Measurements from ENCODE around the gene GRM7. TPM values are rescaled to one million over a fixed set of nuclear protein-coding genes. Genes with fewer than 3 reads are reported as not detected.

The GRM7 gene
- total and polyA plus RNA-seq, 2 of the 4 experiments (the other 2 are of a cell fraction) = not detected

DNA sequence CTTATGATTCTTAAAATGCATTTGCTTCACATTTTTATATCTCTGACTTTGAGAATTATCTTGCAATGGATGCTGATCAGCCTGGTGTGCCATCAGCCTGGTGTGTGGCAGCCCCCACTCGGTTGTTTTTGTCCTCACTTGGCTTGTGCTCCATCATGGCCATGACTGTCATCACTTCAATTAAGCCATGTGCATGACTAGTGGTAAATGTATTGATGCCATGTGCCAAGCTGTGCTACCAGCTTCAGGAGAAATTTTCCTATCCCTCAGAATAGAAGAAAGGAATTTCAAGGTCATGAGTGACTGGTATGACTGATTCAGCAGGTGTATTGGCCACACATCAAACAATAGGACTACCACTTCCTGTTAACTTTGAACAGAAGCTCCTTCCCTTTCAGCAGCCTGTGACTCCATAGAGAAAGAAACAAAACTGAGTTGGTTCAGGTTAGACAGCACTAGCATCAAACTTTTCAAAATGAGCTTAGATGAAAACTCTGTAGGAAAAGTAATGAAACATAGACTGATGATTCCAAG is 251.7 kb downstream of the GRM7 start:
- BruUV-seq (replicated peaks) = no TSS peak
- H2AK5ac ChIP-seq (ENCODE audit: low read depth, low read length) = no peak overlapping the region
- intact Hi-C loops (cut with micrococcal nuclease) (no loop called here), dilution Hi-C loops (cut with HindIII; ENCODE audit: low sequenced_read_pairs, unreplicated experiment) (no loop called here), in situ Hi-C loops (cut with MboI; ENCODE audit: low sequenced_read_pairs) (no loop called here)
- no peaks in the 10 kb centered on the region for H4K20me1 ChIP-seq (ENCODE audit: insufficient read depth, low read length)
- no peak overlapping the region for H2BK15ac ChIP-seq (ENCODE audit: low read depth, low read length)
- no peak overlapping the region for H3K4me3 ChIP-seq (ENCODE audit: insufficient read depth, low read depth, low read length)
- no peaks in the 10 kb centered on the region for H3K9me1 ChIP-seq (ENCODE audit: insufficient read depth, low read length)
- H2AFZ ChIP-seq (replicated peaks; ENCODE audit: low read length, poor library complexity) = no peak overlapping the region
- TF ChIP-seq RCOR1 (IDR thresholded peaks at IDR 0.05; ENCODE audit: insufficient replicate concordance, low read length) = no peak
- no peak for TF ChIP-seq RAD21 (IDR thresholded peaks at IDR 0.05; ENCODE audit: low read length)
- no peak for TF ChIP-seq RFX5 (IDR thresholded peaks at IDR 0.05; ENCODE audit: low read depth, low read length)
- TF ChIP-seq MXI1 (IDR thresholded peaks at IDR 0.05; ENCODE audit: borderline replicate concordance, low read depth, low read length) = no peak
- TF ChIP-seq, protein P1, sequence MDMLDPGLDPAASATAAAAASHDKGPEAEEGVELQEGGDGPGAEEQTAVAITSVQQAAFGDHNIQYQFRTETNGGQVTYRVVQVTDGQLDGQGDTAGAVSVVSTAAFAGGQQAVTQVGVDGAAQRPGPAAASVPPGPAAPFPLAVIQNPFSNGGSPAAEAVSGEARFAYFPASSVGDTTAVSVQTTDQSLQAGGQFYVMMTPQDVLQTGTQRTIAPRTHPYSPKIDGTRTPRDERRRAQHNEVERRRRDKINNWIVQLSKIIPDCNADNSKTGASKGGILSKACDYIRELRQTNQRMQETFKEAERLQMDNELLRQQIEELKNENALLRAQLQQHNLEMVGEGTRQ (IDR thresholded peaks at IDR 0.05; ENCODE audit: low read depth, low read length) = no peak
- TF ChIP-seq ELK1 (IDR thresholded peaks at IDR 0.05; ENCODE audit: borderline replicate concordance, low read depth, low read length) = no peak
- TF ChIP-seq SMC3 (IDR thresholded peaks at IDR 0.05; ENCODE audit: low read depth, low read length) = no peak
- no peak for TF ChIP-seq CEBPB (IDR thresholded peaks at IDR 0.05; ENCODE audit: low read depth, low read length)
- H3K18ac ChIP-seq (ENCODE audit: low read depth, low read length) = no peak overlapping the region
- H2AK9ac ChIP-seq (replicated peaks; ENCODE audit: low read depth, low read length, poor library complexity) = no peak overlapping the region
- no peak overlapping the region for H3K4ac ChIP-seq (ENCODE audit: low read depth, low read length)
- H3K56ac ChIP-seq (ENCODE audit: extremely low read depth, insufficient read depth, low read length) = no peak overlapping the region
- H3K79me1 ChIP-seq (ENCODE audit: low read depth in 1 of 2, low read length in 2 of 2) = no peaks in the 10 kb centered on the region
- H2BK5ac ChIP-seq (ENCODE audit: low read depth, low read length, poor library complexity, severe bottlenecking) = no peak overlapping the region
- CTCF ChIA-PET = no interaction called here
- no peaks in the 10 kb centered on the region for H3K27me3 ChIP-seq (ENCODE audit: control insufficient read depth, insufficient read depth, low read length)
- no peak overlapping the region for H2BK120ac ChIP-seq (ENCODE audit: low read depth, low read length)
- no peaks in the 10 kb centered on the region for H3K36me3 ChIP-seq (ENCODE audit: control insufficient read depth, insufficient read depth, low read length)
- DNase-seq (no peak), ATAC-seq (ENCODE audit: low read depth) (no peak)
- H4K8ac ChIP-seq (ENCODE audit: low read depth in 2 of 2, low read length in 2 of 2) = no peak overlapping the region
- H4K5ac ChIP-seq (ENCODE audit: low read depth, low read length) = no peak overlapping the region
- H3K23ac ChIP-seq (ENCODE audit: low read depth, low read length) = no peak overlapping the region
- no peak overlapping the region for H3K4me2 ChIP-seq (ENCODE audit: low read depth, low read length)
- H3K27ac ChIP-seq (ENCODE audit: insufficient read depth, low read length) = no peak overlapping the region
- H2BK20ac ChIP-seq (ENCODE audit: low read depth, low read length) = no peak overlapping the region
- POLR2A ChIA-PET (ENCODE audit: unreplicated experiment) = no interaction called here
- no CpG with 5 or more reads among the region's 1 CpG for WGBS, 2 experiments (ENCODE audit: extremely low coverage in 2 of 2, insufficient read length in 1 of 2)
- peaks cover 8% of the 10 kb centered on the region for H3K9me3 ChIP-seq (ENCODE audit: control insufficient read depth, insufficient read depth, low read length)
- no peaks in the 10 kb centered on the region for H3K4me1 ChIP-seq (ENCODE audit: control insufficient read depth, insufficient read depth, low read length)
- H3K9ac ChIP-seq (ENCODE audit: low read depth, low read length) = no peak overlapping the region
- H4K91ac ChIP-seq (ENCODE audit: insufficient read depth, low read depth, low read length) = no peak overlapping the region
- no peak overlapping the region for H3K14ac ChIP-seq (replicated peaks; ENCODE audit: low read depth, low read length)

Measured in IMR-90 (cell line).